PC-3 (cell line): Measurements from ENCODE around the gene NRG4. TPM values are rescaled to one million over a fixed set of nuclear protein-coding genes. Genes with fewer than 3 reads are reported as not detected.
"Not testable (repeated sequence)": the region's sequence is repeated elsewhere in the genome, so short reads cannot be mapped to it uniquely, and the experiment has no call there.

Source experiments
- ATAC-seq: fragments of 200-7000 bp; cut with Tn5 transposase; 2 replicates; pipeline ENCODE4 v1.9.1; 2020; ENCODE audit warnings: mild to moderate bottlenecking, moderate library complexity
- BruUV-seq: library from RNA; stranded (reverse); fragments of 400-500 nt; replicated peaks from 2 replicates; lab custom pipeline; 2021; lab: Mats Ljungman, UMichigan
- CTCF ChIA-PET: fragments of 300-600 bp; sonication (Branson Sonifier 250); formaldehyde crosslinking; loops from one replicate; lab custom pipeline; 2022; ENCODE audit warnings: antibody characterized with exemption; lab: Charles Lee
- POLR2A ChIA-PET: fragments of 300-600 bp; sonication (Branson Sonifier 250); formaldehyde crosslinking; loops from one replicate; lab custom pipeline; 2022; ENCODE audit warnings: antibody characterized with exemption; ENCODE audit not compliant: unreplicated experiment; lab: Charles Lee
- DNase-seq: peaks from one replicate; pipeline ENCODE4 v3.0.0-alpha.2; 2015
- H2AFZ ChIP-seq: fragments of 300-600 bp; sonication (generic); 2 replicates; pipeline ENCODE4 v1.6.0; 2016; ENCODE audit warnings: antibody characterized with exemption, low read length
- H3F3A ChIP-seq: fragments of 300-600 bp; sonication (generic); one replicate; pipeline ENCODE4 v1.6.0; 2017; ENCODE audit warnings: antibody characterized with exemption, low read length, control low read depth, mild to moderate bottlenecking; ENCODE audit not compliant: unreplicated experiment
- H3K27ac ChIP-seq: fragments of 300-600 bp; sonication (generic); 2 replicates; pipeline ENCODE4 v1.5.1; 2016; ENCODE audit warnings: mild to moderate bottlenecking, low read length
- H3K27me3 ChIP-seq: fragments of 300-600 bp; sonication (generic); 2 replicates; pipeline ENCODE4 v1.6.1; 2016; ENCODE audit warnings: low read length, mixed read lengths
- H3K36me3 ChIP-seq: fragments of 300-600 bp; sonication (generic); 2 replicates; pipeline ENCODE4 v1.6.1; 2016; ENCODE audit warnings: low read depth, mixed run types, low read length, mixed read lengths
- H3K4me1 ChIP-seq: fragments of 300-600 bp; sonication (generic); 2 replicates; pipeline ENCODE4 v1.5.1; 2016; ENCODE audit warnings: low read length; ENCODE audit not compliant: insufficient read depth
- H3K4me2 ChIP-seq: fragments of 300-600 bp; sonication (generic); 2 replicates; pipeline ENCODE4 v1.6.0; 2016; ENCODE audit warnings: low read length
- H3K4me3 ChIP-seq: fragments of 300-600 bp; sonication (generic); 2 replicates; pipeline ENCODE4 v1.5.1; 2016; ENCODE audit warnings: mild to moderate bottlenecking, low read length, mixed read lengths
- H3K79me2 ChIP-seq: fragments of 300-600 bp; sonication (generic); 2 replicates; pipeline ENCODE4 v1.6.1; 2017; ENCODE audit warnings: low read length, mixed read lengths
- H3K9ac ChIP-seq: fragments of 300-600 bp; sonication (generic); 2 replicates; pipeline ENCODE4 v1.6.0; 2016; ENCODE audit warnings: mild to moderate bottlenecking, low read length
- H3K9me2 ChIP-seq: fragments of 300-600 bp; sonication (generic); replicated peaks from 2 replicates; pipeline ENCODE4 v1.6.1; 2016; ENCODE audit warnings: mixed run types, low read length, mixed read lengths
- H3K9me3 ChIP-seq: fragments of 300-600 bp; sonication (generic); 2 replicates; pipeline ENCODE4 v1.6.1; 2016; ENCODE audit warnings: low read length, mixed read lengths
- H4K20me1 ChIP-seq: fragments of 300-600 bp; sonication (generic); 2 replicates; pipeline ENCODE4 v1.6.1; 2016; ENCODE audit warnings: low read length, mixed read lengths
- EZH2 ChIP-seq: fragments of 300-600 bp; sonication (generic); IDR thresholded peaks from one replicate; pipeline ENCODE4 v1.6.1; 2017; ENCODE audit warnings: antibody characterized with exemption, mild to moderate bottlenecking, low read length; ENCODE audit not compliant: unreplicated experiment
- EZH2phosphoT487 ChIP-seq: fragments of 300-600 bp; sonication (generic); IDR thresholded peaks from 2 replicates; pipeline ENCODE4 v1.6.1; 2018; ENCODE audit warnings: mild to moderate bottlenecking, antibody characterized with exemption, low read length, borderline replicate concordance
- intact Hi-C: fragments of 100-400 bp; cut with micrococcal nuclease; formaldehyde crosslinking; loops from 2 replicates; pipeline ENCODE4 v1.9.0; 2023
- total RNA-seq: library from RNA; depleted of rRNA; stranded (reverse); fragments of >200 nt; gene quantifications from 2 replicates; pipeline ENCODE4 v1.2.3, GENCODE V29; 2014
- TF ChIP-seq, protein P1 (sequence below): fragments of 300-600 bp; sonication (generic); conservative IDR thresholded peaks from 2 replicates; pipeline ENCODE4 v1.5.1; 2017; ENCODE audit warnings: antibody characterized with exemption, low read depth, mild to moderate bottlenecking, low read length

The NRG4 gene
- total RNA-seq, 1 experiment from 2014 or later, result 2.8 TPM

- no TSS peak for BruUV-seq
- H3K27ac ChIP-seq, result no peak overlapping the region
- H2AFZ ChIP-seq, result no peak overlapping the region
- TF ChIP-seq, protein P1, sequence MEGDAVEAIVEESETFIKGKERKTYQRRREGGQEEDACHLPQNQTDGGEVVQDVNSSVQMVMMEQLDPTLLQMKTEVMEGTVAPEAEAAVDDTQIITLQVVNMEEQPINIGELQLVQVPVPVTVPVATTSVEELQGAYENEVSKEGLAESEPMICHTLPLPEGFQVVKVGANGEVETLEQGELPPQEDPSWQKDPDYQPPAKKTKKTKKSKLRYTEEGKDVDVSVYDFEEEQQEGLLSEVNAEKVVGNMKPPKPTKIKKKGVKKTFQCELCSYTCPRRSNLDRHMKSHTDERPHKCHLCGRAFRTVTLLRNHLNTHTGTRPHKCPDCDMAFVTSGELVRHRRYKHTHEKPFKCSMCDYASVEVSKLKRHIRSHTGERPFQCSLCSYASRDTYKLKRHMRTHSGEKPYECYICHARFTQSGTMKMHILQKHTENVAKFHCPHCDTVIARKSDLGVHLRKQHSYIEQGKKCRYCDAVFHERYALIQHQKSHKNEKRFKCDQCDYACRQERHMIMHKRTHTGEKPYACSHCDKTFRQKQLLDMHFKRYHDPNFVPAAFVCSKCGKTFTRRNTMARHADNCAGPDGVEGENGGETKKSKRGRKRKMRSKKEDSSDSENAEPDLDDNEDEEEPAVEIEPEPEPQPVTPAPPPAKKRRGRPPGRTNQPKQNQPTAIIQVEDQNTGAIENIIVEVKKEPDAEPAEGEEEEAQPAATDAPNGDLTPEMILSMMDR, result no peak
- TF ChIP-seq EZH2, result no peak
- TF ChIP-seq EZH2phosphoT487, result no peak
- DNase-seq, result no peak
- no peak overlapping the region for H3K4me3 ChIP-seq
- no peaks in the 10 kb centered on the region for H3K4me1 ChIP-seq
- H3K9ac ChIP-seq, result no peak overlapping the region
- ChIA-PET CTCF (no interaction called here), POLR2A (no interaction called here)
- H3K79me2 ChIP-seq, result no peaks in the 10 kb centered on the region
- intact Hi-C loops, result no loop called here
- no peaks in the 10 kb centered on the region for H3K9me3 ChIP-seq
- no peak for ATAC-seq
- no peaks in the 10 kb centered on the region for H3K27me3 ChIP-seq
- H4K20me1 ChIP-seq, result no peaks in the 10 kb centered on the region
- no peak overlapping the region for H3K4me2 ChIP-seq
- H3K9me2 ChIP-seq, result no peaks in the 10 kb centered on the region
- no peaks in the 10 kb centered on the region for H3K36me3 ChIP-seq
- H3F3A ChIP-seq, result no peaks in the 10 kb centered on the region
These were observed 22.3 kb downstream of the NRG4 start for GRCh38 chr15:75989875-75990274.

DNA sequence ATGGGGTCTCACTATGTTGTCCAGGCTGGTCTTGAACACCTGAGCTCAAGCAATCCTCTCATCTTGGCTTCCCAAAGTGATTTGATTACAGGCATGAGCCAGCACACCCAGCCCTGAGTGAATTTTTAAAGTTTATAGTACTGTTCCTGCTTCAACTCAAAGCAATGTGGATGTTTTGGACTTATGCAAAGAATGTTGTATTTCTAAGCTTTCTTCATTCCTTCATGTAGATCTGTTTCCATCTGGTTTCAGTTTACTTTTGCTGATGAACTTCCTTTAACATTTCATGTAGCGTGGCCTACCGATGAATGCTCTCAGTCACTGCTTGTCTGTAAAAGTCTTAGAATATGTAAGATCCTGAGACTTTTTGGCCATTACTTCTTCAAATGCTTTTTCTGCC lies 23.2 kb downstream of the NRG4 start:
- no peak overlapping the region for H3K4me2 ChIP-seq
- no peak for DNase-seq
- H3K9me3 ChIP-seq, result no peaks in the 10 kb centered on the region
- H3K4me3 ChIP-seq, result no peak overlapping the region
- H4K20me1 ChIP-seq, result no peaks in the 10 kb centered on the region
- H3K9me2 ChIP-seq, result no peaks in the 10 kb centered on the region
- TF ChIP-seq, protein P1, result no peak
- TF ChIP-seq EZH2 (no peak), EZH2phosphoT487 (no peak)
- no TSS peak for BruUV-seq
- no peaks in the 10 kb centered on the region for H3K36me3 ChIP-seq
- no peak overlapping the region for H3K9ac ChIP-seq
- CTCF ChIA-PET, result no interaction called here
- H3K27ac ChIP-seq, result no peak overlapping the region
- intact Hi-C loops, result no loop called here
- no peaks in the 10 kb centered on the region for H3K27me3 ChIP-seq
- H3K79me2 ChIP-seq, result no peaks in the 10 kb centered on the region
- no peak overlapping the region for H2AFZ ChIP-seq
- no peaks in the 10 kb centered on the region for H3K4me1 ChIP-seq
- ATAC-seq, result no peak
- POLR2A ChIA-PET, result interaction anchor here (0.6 kb wide), 1 partner anchor 51 kb away, joined by 3 read pairs; no protein-coding TSS in a partner anchor
- no peaks in the 10 kb centered on the region for H3F3A ChIP-seq

GRCh38 chr15:75985971-75986370 lies 26.3 kb downstream of the NRG4 start:
- Histone ChIP-seq H3K4me3 (no peak overlapping the region), H3K36me3 (no peaks in the 10 kb centered on the region), H3K9me3 (no peaks in the 10 kb centered on the region), H4K20me1 (no peaks in the 10 kb centered on the region), H3K27me3 (no peaks in the 10 kb centered on the region; the same call in 1 of the 2 replicates), H3K4me1 (no peaks in the 10 kb centered on the region), H3K9ac (no peak overlapping the region), H2AFZ (no peak overlapping the region), H3K4me2 (no peak overlapping the region), H3K9me2 (no peaks in the 10 kb centered on the region), H3F3A (no peaks in the 10 kb centered on the region), H3K27ac (no peak overlapping the region), H3K79me2 (no peaks in the 10 kb centered on the region)
- ATAC-seq, result no peak
- POLR2A ChIA-PET, result no interaction called here
- CTCF ChIA-PET, result no interaction called here
- no peak for TF ChIP-seq EZH2
- TF ChIP-seq EZH2phosphoT487, result no peak
- TF ChIP-seq, protein P1, result no peak
- intact Hi-C loops, result no loop called here
- BruUV-seq, result no TSS peak
- DNase-seq, result no peak

GRCh38 chr15:75984706-75985105 lies 27.5 kb downstream of the NRG4 start:
- intact Hi-C loops, H2AFZ ChIP-seq, H3K4me3 ChIP-seq, POLR2A ChIA-PET, H3K27ac ChIP-seq, H3K9me2 ChIP-seq, H3K9me3 ChIP-seq, H3K79me2 ChIP-seq, H3K4me1 ChIP-seq, CTCF ChIA-PET, BruUV-seq, ATAC-seq, H3F3A ChIP-seq, H3K36me3 ChIP-seq, H3K4me2 ChIP-seq, H3K9ac ChIP-seq, DNase-seq, H4K20me1 ChIP-seq: not testable (repeated sequence)
- H3K27me3 ChIP-seq, result peaks cover 12% of the 10 kb centered on the region; the same call in 1 of the 2 replicates
